ENCODE data around the gene MGA. TPM values are rescaled to one million over a fixed set of nuclear protein-coding genes. Genes with fewer than 3 reads are reported as not detected.

The MGA gene
- total RNA-seq, 1 experiment from 2014 or later = 21.0 TPM

DNA sequence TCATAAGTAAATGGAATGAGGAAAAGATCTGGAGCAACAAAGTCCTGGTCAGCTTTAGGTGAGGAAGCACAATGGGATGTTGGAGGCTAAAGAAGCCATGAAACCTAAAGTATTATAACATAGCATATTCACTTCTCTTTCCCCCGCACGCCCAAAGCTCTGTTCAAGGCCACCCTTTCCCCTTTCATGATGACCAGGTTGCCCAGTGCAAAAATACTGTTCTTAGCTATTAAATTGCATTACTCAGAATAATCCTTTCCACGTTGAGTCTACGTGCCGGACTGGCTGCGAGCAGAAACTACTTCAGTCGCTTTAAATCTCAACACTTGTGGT is 113.5 kb downstream of the MGA start:
- in situ Hi-C loops (cut with HindIII; ENCODE audit: low pct_unique_long_range_greater_than_20kb, low sequenced_read_pairs) = no loop called here
- no peak for DNase-seq (ENCODE audit: low read depth)

DNA sequence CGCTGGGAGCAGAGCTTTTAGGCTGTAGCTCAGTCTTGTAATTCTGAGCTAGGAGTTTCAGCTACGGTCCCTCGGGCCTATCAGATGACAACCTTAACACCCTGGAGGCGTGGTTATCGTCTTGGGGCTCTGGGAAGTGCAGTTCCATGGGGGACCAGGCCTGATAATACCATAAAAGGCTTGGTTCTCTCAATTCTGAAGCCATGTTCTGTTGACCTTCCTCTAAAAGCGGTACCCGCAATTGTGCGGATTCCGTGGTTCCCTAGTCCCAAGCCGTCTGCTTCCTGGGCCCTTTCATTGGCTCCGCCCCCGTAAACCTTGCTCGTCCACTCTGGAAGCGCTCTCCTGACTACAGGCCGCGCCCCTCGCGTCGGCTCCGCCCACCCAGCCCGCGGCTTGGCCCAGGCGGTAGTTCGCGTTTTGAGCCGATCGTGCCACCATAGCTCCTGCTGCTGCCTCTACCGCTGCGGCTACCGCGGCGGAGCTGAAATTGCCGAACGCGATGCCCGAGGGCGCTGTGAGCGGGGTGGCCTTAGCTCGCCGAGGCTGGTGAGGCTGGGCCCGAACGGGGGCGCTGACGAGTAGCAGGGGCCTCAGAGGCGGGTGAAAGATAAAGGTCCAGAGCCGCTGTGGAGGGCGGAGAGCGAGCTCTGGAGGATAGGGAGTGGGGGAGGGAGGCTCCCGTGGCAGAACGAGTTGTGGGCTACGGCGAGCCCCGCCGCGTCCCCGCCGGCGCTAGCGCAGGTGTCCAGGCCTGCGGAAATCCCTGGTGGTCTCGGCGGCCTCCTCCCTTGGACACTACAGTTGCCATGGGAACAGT is 114.1 kb downstream of the MGA start, which contains the start of gene MAPKBP1:
Gene MAPKBP1 (plus strand): TSS at position 423 of the 820 bp plus-strand sequence. CDS start 792 bp downstream, outside the sequence.
- peak; percentile 98 for DNase-seq (ENCODE audit: low read depth)
- in situ Hi-C loops (cut with HindIII; ENCODE audit: low pct_unique_long_range_greater_than_20kb, low sequenced_read_pairs) = no loop called here

DNA sequence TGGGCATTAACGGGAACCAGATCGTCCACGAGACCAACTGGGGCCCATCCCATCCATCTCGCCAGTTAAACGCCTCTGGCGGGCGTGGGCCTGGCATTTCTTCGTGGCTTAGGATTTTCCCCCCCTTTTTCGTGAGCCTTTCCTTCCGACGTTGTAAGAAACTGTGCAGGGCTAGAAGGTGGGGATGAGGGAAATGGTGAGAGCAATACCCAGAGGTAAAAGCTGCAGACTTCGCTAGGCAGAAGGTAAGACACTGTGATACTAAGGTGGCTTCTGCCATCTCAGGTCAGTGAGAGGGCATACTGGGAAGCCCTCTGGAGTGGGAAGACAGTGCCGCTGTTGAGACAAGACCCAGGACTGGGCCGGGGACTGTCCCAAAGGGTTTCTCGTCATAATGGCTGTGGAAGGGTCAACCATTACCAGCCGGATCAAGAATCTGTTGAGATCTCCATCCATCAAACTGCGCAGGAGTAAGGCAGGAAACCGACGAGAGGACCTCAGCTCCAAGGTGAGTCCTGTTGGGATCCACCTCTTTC is 114.7 kb downstream of the MGA start:
- in situ Hi-C loops (cut with HindIII; ENCODE audit: low pct_unique_long_range_greater_than_20kb, low sequenced_read_pairs) = no loop called here
- DNase-seq (ENCODE audit: low read depth) = no peak

DNA sequence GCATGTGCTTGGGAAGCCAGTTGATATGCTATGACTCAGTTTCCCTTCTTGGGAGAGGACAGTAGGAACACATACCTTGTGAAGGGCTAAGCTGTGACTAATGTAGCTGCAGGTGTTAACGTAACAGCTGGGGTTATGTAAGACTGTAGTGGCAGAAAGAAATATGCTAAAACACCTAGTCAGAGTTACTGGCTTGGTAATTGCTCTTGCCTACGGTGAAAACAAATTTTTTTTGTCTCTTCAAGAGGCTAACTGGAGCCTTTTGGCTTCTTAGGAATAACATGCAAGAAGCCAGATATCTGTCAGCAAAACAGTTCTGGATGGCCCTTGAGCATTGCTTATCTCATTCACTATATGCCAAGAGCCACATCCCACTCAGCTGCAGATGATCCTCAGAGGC is 115.4 kb downstream of the MGA start:
- in situ Hi-C loops (cut with HindIII; ENCODE audit: low pct_unique_long_range_greater_than_20kb, low sequenced_read_pairs) = no loop called here
- DNase-seq (ENCODE audit: low read depth) = no peak

DNA sequence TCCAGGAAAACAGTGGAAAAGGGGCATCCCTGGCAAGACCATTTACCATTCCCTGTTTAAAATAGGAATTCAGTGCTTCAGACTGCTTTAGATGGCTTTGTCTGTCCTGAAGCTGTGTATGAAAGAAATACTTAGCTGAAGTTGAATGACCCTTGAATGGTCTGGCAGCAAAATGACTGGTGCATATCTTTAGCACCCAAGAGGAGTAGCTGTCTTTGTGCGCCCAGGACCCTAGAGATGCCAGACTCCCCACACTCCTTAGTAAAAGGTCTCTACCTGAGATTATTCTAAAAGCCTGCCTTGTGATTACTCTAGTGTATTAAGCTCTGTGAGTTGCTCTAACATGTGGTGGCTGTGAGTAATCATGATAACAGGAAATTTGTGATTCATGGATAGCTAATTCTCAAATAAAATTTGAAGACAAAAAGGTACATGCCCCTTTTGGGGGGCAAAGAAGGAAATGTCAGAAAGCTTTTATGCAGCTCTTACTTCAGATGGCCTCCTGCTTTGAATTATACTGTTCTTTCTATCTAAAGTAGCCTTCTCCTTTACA is 117.3 kb downstream of the MGA start:
- DNase-seq (ENCODE audit: low read depth) = no peak
- in situ Hi-C loops (cut with HindIII; ENCODE audit: low pct_unique_long_range_greater_than_20kb, low sequenced_read_pairs) = no loop called here

DNA sequence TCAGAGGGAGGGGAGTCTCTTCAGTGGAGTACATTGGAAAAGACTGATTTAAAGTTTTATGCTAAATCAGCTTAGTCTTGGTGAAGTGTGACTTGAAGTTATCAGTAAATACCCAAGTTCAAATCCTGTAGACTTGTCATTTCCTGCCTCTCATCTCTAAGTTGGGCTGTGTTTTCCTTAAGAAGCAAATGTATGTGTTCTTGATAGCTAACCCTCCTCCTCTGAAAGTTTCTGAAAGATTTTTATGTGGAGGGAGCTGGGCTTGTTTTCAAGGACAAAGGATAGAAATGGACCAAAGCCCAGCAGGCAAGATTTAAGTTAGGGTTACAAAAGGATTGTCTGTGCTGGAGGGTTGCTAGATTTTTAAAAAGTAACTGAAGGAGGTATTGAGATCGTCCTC is 118.3 kb downstream of the MGA start:
- in situ Hi-C loops (cut with HindIII; ENCODE audit: low pct_unique_long_range_greater_than_20kb, low sequenced_read_pairs) = no loop called here
- DNase-seq (ENCODE audit: low read depth) = no peak

DNA sequence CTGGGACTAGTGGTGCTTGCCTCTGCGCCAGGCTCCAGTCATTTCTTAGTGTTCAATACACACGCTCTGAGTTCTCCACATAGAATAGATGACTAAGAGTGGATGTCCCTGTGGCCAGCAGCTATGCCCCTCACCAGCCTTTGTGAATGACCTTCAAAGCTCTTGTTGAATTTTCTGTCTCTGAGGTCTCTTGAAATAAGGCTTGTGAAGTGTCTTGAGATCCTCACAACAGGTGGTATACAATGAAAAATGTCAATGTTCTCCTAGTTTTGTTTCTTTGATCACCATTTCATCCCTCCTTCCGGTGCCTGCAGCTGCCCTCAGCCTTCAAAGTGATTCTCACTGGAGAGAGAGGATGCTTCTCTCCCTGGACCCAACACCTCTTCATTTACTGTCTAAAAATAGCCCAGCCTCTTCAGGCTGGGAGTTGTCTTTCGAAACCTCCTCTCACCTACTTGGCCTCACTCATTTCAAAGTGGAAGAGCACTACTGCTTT is 119.5 kb downstream of the MGA start:
- in situ Hi-C loops (cut with HindIII; ENCODE audit: low pct_unique_long_range_greater_than_20kb, low sequenced_read_pairs) = no loop called here
- no peak for DNase-seq (ENCODE audit: low read depth)

DNA sequence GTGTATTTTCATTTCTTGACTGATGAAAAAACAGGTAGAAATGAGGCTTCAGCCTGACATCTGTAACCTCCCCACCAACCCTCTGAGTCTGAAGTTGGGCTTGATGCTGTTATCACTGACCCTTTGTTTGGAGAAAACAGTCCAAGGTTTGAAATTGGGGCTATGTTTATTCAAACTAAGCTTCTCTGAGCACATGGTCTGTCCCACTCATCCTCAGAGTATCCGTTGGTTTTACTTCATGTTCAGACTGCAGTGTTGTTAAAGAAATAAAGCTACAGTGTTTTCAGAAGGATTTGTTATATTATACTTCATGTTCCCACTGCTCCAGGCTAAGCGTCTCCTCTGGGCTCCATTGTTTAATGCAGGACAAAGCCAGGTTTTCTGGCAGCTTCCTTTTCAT is 120.1 kb downstream of the MGA start:
- in situ Hi-C loops (cut with HindIII; ENCODE audit: low pct_unique_long_range_greater_than_20kb, low sequenced_read_pairs) = no loop called here
- DNase-seq (ENCODE audit: low read depth) = no peak

DNA sequence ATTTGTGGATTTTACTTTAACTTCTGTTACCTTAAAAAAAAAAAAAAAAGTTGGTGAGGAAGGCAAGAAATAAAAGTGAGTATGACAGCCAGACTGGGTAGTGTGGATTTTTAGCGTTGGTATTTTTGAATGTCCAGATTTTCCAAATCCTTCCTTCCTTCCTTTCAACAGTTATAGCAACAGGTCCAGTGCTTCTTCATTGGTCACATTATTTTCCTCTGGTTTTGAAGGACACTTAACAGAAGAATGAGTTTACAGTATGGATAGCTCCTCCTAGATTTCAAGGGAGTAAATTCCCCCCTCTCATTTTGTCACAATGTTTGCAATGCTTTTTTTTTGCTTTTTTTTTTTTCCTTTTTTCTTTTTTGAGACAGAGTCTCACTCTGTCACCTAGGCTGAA is 120.5 kb downstream of the MGA start:
- DNase-seq (ENCODE audit: low read depth) = no peak
- in situ Hi-C loops (cut with HindIII; ENCODE audit: low pct_unique_long_range_greater_than_20kb, low sequenced_read_pairs) = no loop called here

DNA sequence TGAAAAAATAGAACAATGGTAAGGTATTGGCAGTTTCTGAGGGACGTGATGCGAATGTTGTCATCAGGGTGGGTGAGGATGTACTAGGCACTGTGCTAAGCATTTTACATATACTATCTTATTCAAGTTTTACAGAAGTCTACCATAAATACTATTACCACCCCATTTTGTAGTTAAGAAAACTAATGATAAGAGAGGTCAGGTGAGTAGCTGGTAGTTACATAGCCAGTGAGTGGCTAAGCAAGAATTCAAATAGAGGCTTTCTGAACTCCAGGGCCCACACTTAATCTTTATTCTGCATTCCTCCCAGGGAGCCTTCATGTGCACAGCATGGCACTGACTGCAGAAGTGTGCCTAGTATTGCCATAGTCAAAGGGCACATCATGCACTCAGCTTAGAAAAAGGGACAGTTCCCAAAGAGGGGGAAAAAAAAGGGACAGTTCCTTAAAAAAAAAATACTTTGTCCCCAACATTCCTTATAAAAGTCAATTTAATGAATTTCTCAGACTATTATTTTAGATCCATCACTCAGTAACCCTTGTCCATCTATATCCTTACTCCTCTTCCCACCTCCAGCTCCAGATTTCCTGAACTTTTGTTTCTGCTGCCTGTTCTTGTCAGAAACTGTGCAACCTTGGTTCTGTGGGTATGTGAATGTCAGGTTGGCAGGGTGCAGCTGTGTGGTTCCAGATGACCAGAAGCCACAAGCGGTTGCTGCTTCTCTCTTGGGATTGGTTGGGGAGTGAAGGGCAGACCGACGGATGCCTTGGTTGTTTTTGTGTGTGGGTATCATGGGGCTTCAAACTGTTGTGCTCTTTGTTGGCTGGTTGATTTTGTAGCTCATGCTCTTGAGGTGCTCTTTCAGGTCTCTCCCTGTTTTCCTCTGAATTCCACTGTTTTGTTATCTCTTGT is 122.4 kb downstream of the MGA start:
- no peak for DNase-seq (ENCODE audit: low read depth)
- in situ Hi-C loops (cut with HindIII; ENCODE audit: low pct_unique_long_range_greater_than_20kb, low sequenced_read_pairs) = no loop called here

DNA sequence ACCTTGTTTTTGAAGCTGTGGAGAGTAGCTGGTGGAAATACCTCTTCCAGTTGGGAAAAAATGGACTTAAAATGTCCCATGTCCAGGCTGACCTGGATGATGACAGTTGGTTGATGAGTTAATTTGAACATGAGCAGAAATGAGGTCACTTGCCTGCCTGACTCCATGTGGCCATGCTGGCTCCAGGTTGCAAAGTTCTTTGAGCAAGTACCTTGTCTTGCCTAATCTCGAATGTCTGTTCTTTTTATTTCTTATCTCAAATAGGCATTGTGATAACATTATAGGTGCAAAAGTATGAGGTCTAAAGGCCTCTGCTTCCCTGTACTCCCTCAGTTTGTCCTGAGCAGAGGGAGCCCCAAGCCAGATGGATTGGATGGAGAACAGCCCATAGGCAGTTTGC is 123.1 kb downstream of the MGA start:
- DNase-seq (ENCODE audit: low read depth) = no peak
- in situ Hi-C loops (cut with HindIII; ENCODE audit: low pct_unique_long_range_greater_than_20kb, low sequenced_read_pairs) = no loop called here

DNA sequence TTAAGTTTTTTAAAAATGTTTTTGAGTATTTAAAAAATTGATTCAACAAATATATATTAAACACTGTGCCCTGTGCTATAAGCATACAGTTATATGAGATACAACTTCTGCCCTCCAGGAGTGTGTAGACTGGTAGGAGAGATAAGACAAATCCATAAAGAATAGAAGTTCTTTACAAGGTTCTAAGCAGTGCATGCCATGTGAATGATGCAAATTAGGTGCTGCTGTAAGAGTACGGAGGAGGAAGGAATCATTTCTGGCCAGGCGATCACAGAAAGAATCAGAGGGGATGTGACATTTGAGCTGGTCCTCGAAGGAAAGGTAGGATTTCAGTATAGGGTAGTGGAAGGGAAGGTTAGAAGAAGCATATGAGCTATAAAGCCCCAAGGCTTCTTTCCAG is 128.1 kb downstream of the MGA start:
- in situ Hi-C loops (cut with HindIII; ENCODE audit: low pct_unique_long_range_greater_than_20kb, low sequenced_read_pairs) = no loop called here
- DNase-seq (ENCODE audit: low read depth) = no peak

DNA sequence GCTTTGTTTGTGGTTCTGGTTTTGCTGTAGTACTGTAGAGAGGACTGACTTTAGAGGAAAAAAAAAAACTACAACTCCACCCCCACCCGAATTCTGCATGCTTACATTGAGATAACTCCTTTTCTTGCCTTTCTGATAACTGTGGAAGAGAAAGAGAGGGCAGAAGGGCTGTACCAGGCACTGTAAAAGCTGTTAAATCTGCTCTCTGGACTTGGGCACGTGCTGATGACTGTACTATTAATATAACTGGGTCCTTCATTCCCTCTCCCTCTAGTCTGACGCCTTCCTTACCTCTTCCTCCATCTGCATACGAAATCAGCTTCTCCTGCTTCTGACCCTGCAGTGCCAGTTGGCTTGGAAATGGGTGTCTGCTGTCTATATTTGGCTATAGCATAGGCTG is 129.0 kb downstream of the MGA start:
- in situ Hi-C loops (cut with HindIII; ENCODE audit: low pct_unique_long_range_greater_than_20kb, low sequenced_read_pairs) = no loop called here
- DNase-seq (ENCODE audit: low read depth) = no peak

DNA sequence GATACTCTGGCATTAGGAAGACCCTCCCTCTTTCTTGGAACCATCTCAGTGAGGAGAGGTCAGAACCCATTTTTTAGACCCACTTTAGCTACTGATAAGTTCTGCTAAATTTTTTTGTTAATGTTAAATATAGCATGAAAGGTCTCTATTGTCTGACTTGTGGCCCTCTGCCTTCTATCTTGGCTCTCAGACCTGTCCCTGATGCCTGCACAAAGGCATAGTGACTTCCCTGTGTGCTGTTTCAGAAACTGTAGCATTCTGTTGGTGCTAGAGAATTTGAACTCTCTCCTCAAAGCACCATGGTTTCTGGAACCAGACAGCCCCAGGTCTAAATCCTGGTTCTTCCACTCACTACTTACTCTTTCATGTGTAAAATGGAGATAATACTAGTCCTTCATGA is 129.5 kb downstream of the MGA start:
- in situ Hi-C loops (cut with HindIII; ENCODE audit: low pct_unique_long_range_greater_than_20kb, low sequenced_read_pairs) = no loop called here
- DNase-seq (ENCODE audit: low read depth) = no peak

DNA sequence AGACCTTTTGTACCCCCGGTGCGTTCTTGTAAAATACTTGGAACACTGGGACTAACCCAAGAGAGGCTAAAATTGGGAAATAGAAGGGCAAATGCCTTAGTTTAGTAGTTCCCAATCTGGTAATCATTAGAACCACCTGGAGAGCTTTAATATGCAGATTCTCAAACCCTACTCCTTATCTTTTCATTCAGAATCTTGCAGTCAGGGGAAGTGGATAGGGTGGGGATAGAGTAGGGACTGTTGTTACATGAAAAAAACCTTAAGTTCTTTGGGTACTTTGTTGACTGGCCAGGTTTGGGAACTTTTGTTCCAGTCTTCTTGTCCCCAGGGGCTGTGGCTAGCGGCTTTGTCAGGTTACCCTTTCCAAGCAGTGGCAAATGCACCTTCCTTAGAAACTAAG is 130.0 kb downstream of the MGA start:
- in situ Hi-C loops (cut with HindIII; ENCODE audit: low pct_unique_long_range_greater_than_20kb, low sequenced_read_pairs) = no loop called here

DNA sequence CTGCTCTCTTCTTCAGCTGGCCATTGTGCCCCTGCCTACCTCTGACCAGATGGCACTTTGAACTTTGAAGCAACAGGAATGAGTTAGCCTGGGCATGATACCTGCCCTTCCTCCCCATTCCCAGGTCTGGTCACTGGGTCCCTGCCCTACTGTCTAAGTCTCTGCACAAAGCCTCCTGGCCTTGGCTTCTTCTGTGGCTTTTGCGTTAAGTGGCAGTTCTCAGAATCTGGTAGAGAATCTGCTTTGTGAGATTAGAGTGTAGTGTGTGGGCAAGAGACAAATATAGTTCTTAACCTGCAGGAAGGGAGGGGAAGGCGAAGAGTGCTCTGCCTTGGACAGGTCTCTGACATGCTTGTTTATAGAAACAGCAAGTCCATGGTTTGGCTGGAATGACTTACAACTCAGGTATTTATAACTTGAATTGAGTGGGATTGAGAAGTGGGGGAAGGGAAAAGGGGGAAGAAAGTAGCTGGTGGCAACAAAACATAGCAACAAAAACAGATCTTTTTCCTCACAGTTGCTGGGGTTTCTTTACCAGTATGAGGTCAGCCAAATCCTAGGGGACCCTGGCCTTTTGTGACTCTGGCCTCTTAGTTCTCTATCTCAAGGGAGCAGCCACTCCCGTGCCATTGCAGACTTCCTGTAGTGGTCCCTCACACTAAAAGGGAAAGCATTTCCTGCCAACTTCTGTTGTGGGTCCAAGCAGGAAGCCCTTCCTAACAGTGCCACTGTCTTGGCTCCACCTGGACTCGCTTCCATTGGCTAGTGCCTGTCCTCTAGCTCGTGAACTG is 130.7 kb downstream of the MGA start:
- DNase-seq (ENCODE audit: low read depth) = peak; percentile 50
- in situ Hi-C loops (cut with HindIII; ENCODE audit: low pct_unique_long_range_greater_than_20kb, low sequenced_read_pairs) = no loop called here

More for the DNA sequence above, 130.0 kb downstream of the MGA start:
- no peak for DNase-seq (ENCODE audit: low read depth)

DNA sequence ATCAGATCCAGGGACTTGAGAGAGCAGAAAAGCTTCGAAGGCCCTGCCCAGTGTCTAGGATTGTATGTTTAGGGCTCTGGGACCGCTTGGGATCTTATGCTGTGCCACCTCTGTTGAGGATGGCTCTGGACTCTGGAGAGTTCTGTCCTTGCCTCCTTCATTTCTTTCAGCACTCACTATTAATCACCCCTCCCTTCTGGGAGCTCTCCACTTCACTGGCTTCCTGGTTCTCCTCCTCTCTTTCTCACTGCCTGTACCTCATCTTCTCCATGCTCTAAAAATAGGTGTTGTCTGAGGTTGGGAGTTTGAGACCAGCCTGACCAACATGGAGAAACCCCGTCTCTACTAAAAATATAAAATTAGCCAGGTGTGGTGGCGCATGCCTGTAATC is 131.3 kb downstream of the MGA start:
- in situ Hi-C loops (cut with HindIII; ENCODE audit: low pct_unique_long_range_greater_than_20kb, low sequenced_read_pairs) = no loop called here
- no peak for DNase-seq (ENCODE audit: low read depth)

DNA sequence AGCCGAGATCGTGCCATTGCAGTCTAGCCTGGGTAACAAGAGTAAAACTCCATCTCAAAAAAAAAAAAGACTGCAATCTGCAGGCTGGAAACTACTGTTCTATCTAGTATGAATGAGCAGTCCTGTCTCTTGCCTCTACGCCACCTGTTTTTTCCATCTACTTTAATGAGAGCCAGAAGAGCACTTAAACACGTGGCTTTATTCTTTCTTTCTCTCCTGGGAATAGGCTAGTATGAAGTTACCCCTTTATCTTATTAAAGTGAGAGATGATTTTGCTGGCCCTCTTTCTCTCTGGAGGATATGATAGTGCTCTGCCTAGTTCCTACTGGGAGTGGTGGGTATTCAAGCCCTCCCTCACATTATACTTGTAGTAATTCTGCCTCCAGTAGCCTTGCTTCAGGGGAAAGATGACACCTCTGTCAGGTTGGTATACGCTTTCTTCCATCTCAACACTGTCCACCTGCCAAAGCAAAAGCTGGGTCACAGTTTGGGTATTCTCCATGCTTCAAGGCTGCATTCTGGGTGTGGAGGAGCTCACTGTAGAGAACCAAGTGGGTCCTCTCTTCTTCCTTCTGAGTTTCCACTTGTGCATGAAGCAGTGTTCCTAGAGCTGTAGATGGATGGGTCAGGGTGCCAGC is 131.9 kb downstream of the MGA start:
- DNase-seq (ENCODE audit: low read depth) = no peak
- in situ Hi-C loops (cut with HindIII; ENCODE audit: low pct_unique_long_range_greater_than_20kb, low sequenced_read_pairs) = no loop called here

Measured in Caki2 (cell line).